Superior temporal gyrus (tissue), 1 donor: ENCODE results near the gene DNAJC5.
"Not testable (repeated sequence)": the region's sequence is repeated elsewhere in the genome, so short reads cannot be mapped to it uniquely, and the experiment has no call there.

Source experiments
- DNase-seq: peaks from one replicate; pipeline ENCODE4 v3.0.0-alpha.2; 2016; ENCODE audit errors: extremely low spot score

Gene DNAJC5

GRCh38 chr20:63968136-63968927, 73.4 kb downstream of the DNAJC5 start:
- DNase-seq: no peak

- DNase-seq: no peak
These were observed 74.2 kb downstream of the DNAJC5 start for GRCh38 chr20:63968928-63969760.

GRCh38 chr20:63969838-63970713, 75.2 kb downstream of the DNAJC5 start, which contains the start of gene ZNF512B:
ZNF512B (minus strand) TSS chr20:63969930; CDS start chr20:63967950, 1,980 bp downstream.
- no peak for DNase-seq

GRCh38 chr20:63970714-63971431, 75.9 kb downstream of the DNAJC5 start:
- no peak for DNase-seq

- not testable (repeated sequence) for DNase-seq
These were observed 77.0 kb downstream of the DNAJC5 start for GRCh38 chr20:63971960-63972311.

- DNase-seq: no peak
These were observed 77.6 kb downstream of the DNAJC5 start for GRCh38 chr20:63972312-63973159.

- no peak for DNase-seq
These were observed 78.2 kb downstream of the DNAJC5 start for GRCh38 chr20:63973160-63973479.

GRCh38 chr20:63973636-63974401, 78.9 kb downstream of the DNAJC5 start:
- peak; percentile 88 for DNase-seq

- DNase-seq: no peak
These were observed 79.7 kb downstream of the DNAJC5 start for GRCh38 chr20:63974402-63975200.

- DNase-seq: not testable (repeated sequence)
These were observed 81.6 kb downstream of the DNAJC5 start for GRCh38 chr20:63976511-63976910.

GRCh38 chr20:63976980-63977738, 82.2 kb downstream of the DNAJC5 start:
- no peak for DNase-seq

- DNase-seq: no peak
These were observed 82.9 kb downstream of the DNAJC5 start for GRCh38 chr20:63977739-63978276.

- no peak for DNase-seq
These were observed 83.6 kb downstream of the DNAJC5 start for GRCh38 chr20:63978319-63979228.

GRCh38 chr20:63979229-63979556, 84.3 kb downstream of the DNAJC5 start:
- no peak for DNase-seq

GRCh38 chr20:63979557-63980316, 84.8 kb downstream of the DNAJC5 start, which contains the start of gene SAMD10:
SAMD10 (minus strand) TSS chr20:63979642; CDS start chr20:63979467, 175 bp downstream.
- peak; percentile 19 for DNase-seq

GRCh38 chr20:63980317-63980805, 85.4 kb downstream of the DNAJC5 start:
- DNase-seq: no peak
